SK-N-SH treated with all-trans-retinoic acid at 6 μM for 48 hours (cell line): ENCODE data around the gene SH3TC2.
A peak's percentile ranks its signal among the peaks of the same experiment; 100 is the strongest.

Experiments used
- ATAC-seq: fragments of 200-7000 bp; cut with Tn5 transposase; 3 replicates; pipeline ENCODE4 v1.9.1; 2020; ENCODE audit warnings: mild to moderate bottlenecking, moderate library complexity
- ARNTL ChIP-seq: fragments of 450-650 bp; formaldehyde crosslinking; IDR thresholded peaks from 2 replicates; pipeline ENCODE4 v1.5.0; 2020; ENCODE audit warnings: low read depth, mild to moderate bottlenecking, moderate library complexity, borderline replicate concordance
- CSDC2 ChIP-seq: fragments of 250-450 bp; sonication (Bioruptor Pico); IDR thresholded peaks from 2 replicates; pipeline ENCODE4 v1.5.0; 2020; ENCODE audit warnings: mild to moderate bottlenecking, moderate library complexity
- ESRRG ChIP-seq: fragments of 250-450 bp; sonication (Bioruptor Pico); IDR thresholded peaks from 2 replicates; pipeline ENCODE4 v1.6.1; 2021; ENCODE audit warnings: mild to moderate bottlenecking
- GLIS3 ChIP-seq: fragments of 250-450 bp; sonication (Bioruptor Pico); IDR thresholded peaks from 2 replicates; pipeline ENCODE4 v1.5.0; 2020; ENCODE audit warnings: mild to moderate bottlenecking, moderate library complexity
- ISL1 ChIP-seq: fragments of 250-450 bp; sonication (Bioruptor Pico); IDR thresholded peaks from 2 replicates; pipeline ENCODE4 v2.1.2; 2022; ENCODE audit warnings: mild to moderate bottlenecking, moderate library complexity
- OSR1 ChIP-seq: fragments of 250-450 bp; sonication (Bioruptor Pico); IDR thresholded peaks from 2 replicates; pipeline ENCODE4 v1.8.0; 2022; ENCODE audit warnings: moderate library complexity, mild to moderate bottlenecking, inconsistent platforms
- RARB ChIP-seq: fragments of 250-450 bp; sonication (Bioruptor Pico); IDR thresholded peaks from 2 replicates; pipeline ENCODE4 v1.8.0; 2021; ENCODE audit warnings: mild to moderate bottlenecking, moderate library complexity
- SNAI2 ChIP-seq: fragments of 250-450 bp; sonication (Bioruptor Pico); IDR thresholded peaks from 2 replicates; pipeline ENCODE4 v1.5.0; 2020; ENCODE audit warnings: mild to moderate bottlenecking, moderate library complexity
- TCF4 ChIP-seq: fragments of 250-450 bp; sonication (Bioruptor Pico); IDR thresholded peaks from 2 replicates; pipeline ENCODE4 v1.8.0; 2021; ENCODE audit warnings: mild to moderate bottlenecking, moderate library complexity, borderline replicate concordance
- TOX ChIP-seq: fragments of 250-450 bp; sonication (Bioruptor Pico); IDR thresholded peaks from 2 replicates; pipeline ENCODE4 v1.8.0; 2021; ENCODE audit warnings: mild to moderate bottlenecking, moderate library complexity, borderline replicate concordance
- ZC3H10 ChIP-seq: fragments of 250-450 bp; sonication (Bioruptor Pico); IDR thresholded peaks from 2 replicates; pipeline ENCODE4 v1.5.1; 2021; ENCODE audit warnings: mild to moderate bottlenecking, moderate library complexity
- ZFP3 ChIP-seq: fragments of 250-450 bp; sonication (Bioruptor Pico); IDR thresholded peaks from 2 replicates; pipeline ENCODE4 v1.5.0; 2020; ENCODE audit warnings: mild to moderate bottlenecking, moderate library complexity
- ZFP30 ChIP-seq: fragments of 450-650 bp; formaldehyde crosslinking; IDR thresholded peaks from 2 replicates; pipeline ENCODE4 v1.5.0; 2022; ENCODE audit warnings: mild to moderate bottlenecking, moderate library complexity
- ZNF565 ChIP-seq: fragments of 450-650 bp; formaldehyde crosslinking; conservative IDR thresholded peaks from 2 replicates; pipeline ENCODE4 v1.5.0; 2020; ENCODE audit warnings: low read depth, mild to moderate bottlenecking, moderate library complexity
- ZNF70 ChIP-seq: fragments of 450-650 bp; formaldehyde crosslinking; IDR thresholded peaks from 2 replicates; pipeline ENCODE4 v1.5.0; 2020; ENCODE audit warnings: mild to moderate bottlenecking, moderate library complexity
- ZNF8 ChIP-seq: fragments of 450-650 bp; formaldehyde crosslinking; IDR thresholded peaks from 2 replicates; pipeline ENCODE4 v1.5.0; 2020; ENCODE audit warnings: mild to moderate bottlenecking, moderate library complexity
- TF ChIP-seq, protein P1 (sequence below): fragments of 250-450 bp; sonication (Bioruptor Pico); IDR thresholded peaks from 2 replicates; pipeline ENCODE4 v1.5.1; 2021; ENCODE audit warnings: mild to moderate bottlenecking, moderate library complexity
- TF ChIP-seq, protein P2 (sequence below): fragments of 250-450 bp; sonication (Bioruptor Pico); IDR thresholded peaks from 2 replicates; pipeline ENCODE4 v1.5.0; 2020; ENCODE audit warnings: mild to moderate bottlenecking, moderate library complexity

Gene SH3TC2

DNA sequence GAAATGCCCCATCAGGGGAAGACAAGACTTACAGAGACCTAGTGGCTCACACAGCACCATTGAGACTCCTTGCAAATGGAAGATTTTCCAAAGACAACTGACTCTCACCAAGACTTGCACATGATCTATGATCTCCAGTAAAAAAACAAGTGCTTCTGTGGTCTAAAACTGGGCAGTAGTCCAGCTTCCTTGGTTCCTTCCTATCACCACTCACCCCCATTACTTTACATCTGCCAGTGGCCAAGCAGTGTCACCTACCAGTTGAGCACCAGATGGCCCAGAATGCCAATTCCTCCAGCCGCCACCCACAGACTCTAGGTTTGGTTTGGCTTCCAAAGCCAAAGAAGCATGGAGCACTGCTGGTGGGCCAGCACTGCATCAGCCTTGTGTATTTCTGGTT lies 47.7 kb downstream of the SH3TC2 start:
- TF ChIP-seq TOX, result no peak
- TF ChIP-seq OSR1 (CRISPR knock-in tag), result no peak
- TF ChIP-seq, protein P1, sequence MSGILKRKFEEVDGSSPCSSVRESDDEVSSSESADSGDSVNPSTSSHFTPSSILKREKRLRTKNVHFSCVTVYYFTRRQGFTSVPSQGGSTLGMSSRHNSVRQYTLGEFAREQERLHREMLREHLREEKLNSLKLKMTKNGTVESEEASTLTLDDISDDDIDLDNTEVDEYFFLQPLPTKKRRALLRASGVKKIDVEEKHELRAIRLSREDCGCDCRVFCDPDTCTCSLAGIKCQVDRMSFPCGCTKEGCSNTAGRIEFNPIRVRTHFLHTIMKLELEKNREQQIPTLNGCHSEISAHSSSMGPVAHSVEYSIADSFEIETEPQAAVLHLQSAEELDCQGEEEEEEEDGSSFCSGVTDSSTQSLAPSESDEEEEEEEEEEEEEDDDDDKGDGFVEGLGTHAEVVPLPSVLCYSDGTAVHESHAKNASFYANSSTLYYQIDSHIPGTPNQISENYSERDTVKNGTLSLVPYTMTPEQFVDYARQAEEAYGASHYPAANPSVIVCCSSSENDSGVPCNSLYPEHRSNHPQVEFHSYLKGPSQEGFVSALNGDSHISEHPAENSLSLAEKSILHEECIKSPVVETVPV (CRISPR knock-in tag), result no peak
- TF ChIP-seq SNAI2 (CRISPR knock-in tag), result no peak
- TF ChIP-seq ZNF8 (CRISPR knock-in tag), result no peak
- TF ChIP-seq RARB (CRISPR knock-in tag), result no peak
- ATAC-seq, result peak; percentile 16

DNA sequence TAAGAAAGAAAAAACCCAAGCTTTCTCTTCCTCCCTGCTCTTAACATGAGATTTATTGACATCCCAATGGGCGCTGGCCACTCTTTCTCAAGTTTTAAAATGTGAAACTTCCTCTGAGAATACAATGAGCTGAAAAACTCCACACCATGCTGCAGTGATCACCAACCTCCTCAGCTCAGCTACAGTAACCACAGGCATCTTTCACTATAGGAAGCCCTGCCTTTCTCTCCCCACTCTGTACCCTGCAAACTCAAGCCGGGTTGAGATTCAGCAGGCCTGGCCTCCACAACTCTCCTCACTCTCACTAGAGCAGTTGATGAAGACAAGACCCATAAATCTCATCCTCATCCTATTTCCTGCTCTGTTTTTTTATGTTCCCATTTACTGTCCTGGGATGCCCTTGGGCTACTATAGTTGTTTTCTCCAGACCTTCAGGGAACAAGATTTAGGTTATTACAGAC lies 48.3 kb downstream of the SH3TC2 start:
- peak; percentile 78 for ATAC-seq
- TF ChIP-seq SNAI2 (CRISPR knock-in tag) (no peak), ZFP30 (CRISPR knock-in tag) (no peak), ESRRG (CRISPR knock-in tag) (no peak), ISL1 (no peak), ZC3H10 (CRISPR knock-in tag) (no peak), OSR1 (CRISPR knock-in tag) (no peak)

DNA sequence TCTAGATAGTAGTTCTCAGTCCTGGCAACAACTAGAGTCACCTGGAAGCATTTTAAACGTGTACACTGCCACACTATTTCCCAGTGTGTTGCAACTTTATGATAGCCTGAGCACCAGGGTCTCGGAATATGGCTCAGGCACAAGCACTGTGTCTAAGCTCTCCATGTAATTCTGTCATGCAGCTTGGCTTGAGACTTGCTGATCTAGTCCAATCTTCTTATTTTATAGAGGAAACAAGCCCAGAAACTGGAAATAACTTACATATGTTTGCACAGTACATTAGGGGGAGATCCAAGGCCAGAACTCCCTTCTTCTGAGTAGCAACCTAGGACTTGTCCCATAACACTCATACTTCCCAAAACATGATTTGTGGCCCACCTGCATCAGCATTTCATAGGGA lies 49.1 kb downstream of the SH3TC2 start:
- no peak for ATAC-seq

DNA sequence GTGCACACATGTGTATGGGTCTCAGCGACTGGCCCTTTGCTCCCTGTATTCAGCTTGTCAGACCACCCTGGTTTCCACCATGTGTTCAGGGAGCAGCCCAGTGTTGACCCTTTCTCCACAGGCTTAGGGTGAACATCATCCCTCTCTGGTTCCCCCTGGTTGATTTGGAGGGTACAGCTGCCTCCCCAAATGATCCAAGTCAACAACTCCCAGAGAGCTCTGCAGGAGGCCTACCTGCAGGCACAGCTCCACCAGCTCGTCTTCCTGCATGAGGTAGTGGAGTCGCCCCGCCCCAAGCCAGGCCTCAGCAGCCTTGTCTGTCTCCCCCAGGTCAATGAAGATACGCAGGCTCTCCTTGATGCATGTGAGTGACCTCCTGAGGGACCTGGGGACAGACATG lies 50.5 kb downstream of the SH3TC2 start:
- ATAC-seq, result no peak

More for the DNA sequence above, 49.1 kb downstream of the SH3TC2 start:
- TF ChIP-seq RARB (CRISPR knock-in tag), result no peak
- TF ChIP-seq CSDC2 (CRISPR knock-in tag), result no peak
- TF ChIP-seq, protein P2, sequence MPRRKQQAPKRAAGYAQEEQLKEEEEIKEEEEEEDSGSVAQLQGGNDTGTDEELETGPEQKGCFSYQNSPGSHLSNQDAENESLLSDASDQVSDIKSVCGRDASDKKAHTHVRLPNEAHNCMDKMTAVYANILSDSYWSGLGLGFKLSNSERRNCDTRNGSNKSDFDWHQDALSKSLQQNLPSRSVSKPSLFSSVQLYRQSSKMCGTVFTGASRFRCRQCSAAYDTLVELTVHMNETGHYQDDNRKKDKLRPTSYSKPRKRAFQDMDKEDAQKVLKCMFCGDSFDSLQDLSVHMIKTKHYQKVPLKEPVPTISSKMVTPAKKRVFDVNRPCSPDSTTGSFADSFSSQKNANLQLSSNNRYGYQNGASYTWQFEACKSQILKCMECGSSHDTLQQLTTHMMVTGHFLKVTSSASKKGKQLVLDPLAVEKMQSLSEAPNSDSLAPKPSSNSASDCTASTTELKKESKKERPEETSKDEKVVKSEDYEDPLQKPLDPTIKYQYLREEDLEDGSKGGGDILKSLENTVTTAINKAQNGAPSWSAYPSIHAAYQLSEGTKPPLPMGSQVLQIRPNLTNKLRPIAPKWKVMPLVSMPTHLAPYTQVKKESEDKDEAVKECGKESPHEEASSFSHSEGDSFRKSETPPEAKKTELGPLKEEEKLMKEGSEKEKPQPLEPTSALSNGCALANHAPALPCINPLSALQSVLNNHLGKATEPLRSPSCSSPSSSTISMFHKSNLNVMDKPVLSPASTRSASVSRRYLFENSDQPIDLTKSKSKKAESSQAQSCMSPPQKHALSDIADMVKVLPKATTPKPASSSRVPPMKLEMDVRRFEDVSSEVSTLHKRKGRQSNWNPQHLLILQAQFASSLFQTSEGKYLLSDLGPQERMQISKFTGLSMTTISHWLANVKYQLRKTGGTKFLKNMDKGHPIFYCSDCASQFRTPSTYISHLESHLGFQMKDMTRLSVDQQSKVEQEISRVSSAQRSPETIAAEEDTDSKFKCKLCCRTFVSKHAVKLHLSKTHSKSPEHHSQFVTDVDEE (CRISPR knock-in tag), result no peak

DNA sequence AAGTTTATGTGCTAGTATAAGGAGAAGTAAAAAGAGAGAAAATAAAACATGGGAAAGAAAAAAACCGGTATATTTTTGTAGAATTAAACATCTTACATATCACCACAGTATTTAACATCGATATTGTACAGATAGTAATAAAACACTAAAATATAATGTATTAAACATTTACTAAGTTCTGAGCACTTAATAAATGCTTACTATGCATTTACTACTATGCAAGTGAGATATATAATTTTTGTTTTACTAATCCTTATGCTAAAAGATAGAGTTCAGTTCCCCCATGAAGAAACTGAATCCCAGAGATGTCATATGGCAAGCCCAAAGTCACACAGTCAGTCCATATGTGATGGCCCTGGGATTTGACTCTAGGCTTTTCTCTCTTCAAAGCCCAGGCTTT lies 51.1 kb downstream of the SH3TC2 start:
- TF ChIP-seq, protein P2 (CRISPR knock-in tag), result no peak
- TF ChIP-seq OSR1 (CRISPR knock-in tag), result no peak
- TF ChIP-seq CSDC2 (CRISPR knock-in tag), result no peak
- no peak for TF ChIP-seq ISL1
- TF ChIP-seq TCF4 (CRISPR knock-in tag), result no peak
- TF ChIP-seq ZNF8 (CRISPR knock-in tag), result no peak
- TF ChIP-seq GLIS3 (CRISPR knock-in tag), result no peak
- no peak for TF ChIP-seq SNAI2 (CRISPR knock-in tag)
- no peak for TF ChIP-seq ZFP3 (CRISPR knock-in tag)
- no peak for TF ChIP-seq ARNTL
- no peak for ATAC-seq

More for the DNA sequence above, 50.5 kb downstream of the SH3TC2 start:
- TF ChIP-seq ARNTL, result no peak
- TF ChIP-seq RARB (CRISPR knock-in tag), result no peak
- TF ChIP-seq ZFP30 (CRISPR knock-in tag), result no peak
- no peak for TF ChIP-seq ZNF565 (CRISPR knock-in tag)
- TF ChIP-seq, protein P2 (CRISPR knock-in tag), result no peak
- TF ChIP-seq ZNF70 (CRISPR knock-in tag), result no peak
- no peak for TF ChIP-seq SNAI2 (CRISPR knock-in tag)
- TF ChIP-seq ZNF8 (CRISPR knock-in tag), result no peak
- TF ChIP-seq, all 23 proteins: peak for 0
